NT2/D1 (cell line): ENCODE measurements around the gene CROT.

Experiments used
- DNase-seq: peaks from one replicate; pipeline ENCODE4 v3.0.0-alpha.2; 2011; ENCODE audit warnings: low read depth, low spot score
- H3K27me3 ChIP-seq: 2 replicates; pipeline ENCODE4 v1.6.0; 2011; ENCODE audit warnings: mild to moderate bottlenecking; ENCODE audit not compliant: insufficient read length, insufficient read depth
- H3K36me3 ChIP-seq: 2 replicates; pipeline ENCODE4 v1.6.1; 2011; ENCODE audit warnings: mild to moderate bottlenecking, low read length, mixed read lengths; ENCODE audit not compliant: insufficient read depth, insufficient read length
- H3K4me1 ChIP-seq: 2 replicates; pipeline ENCODE4 v1.5.1; 2011; ENCODE audit not compliant: insufficient read depth, insufficient read length
- H3K4me3 ChIP-seq: 2 replicates; pipeline ENCODE4 v1.5.1; 2011; ENCODE audit warnings: low read depth; ENCODE audit not compliant: insufficient read length
- H3K9ac ChIP-seq: 2 replicates; pipeline ENCODE4 v1.6.0; 2011; ENCODE audit warnings: low read depth; ENCODE audit not compliant: insufficient read length
- H3K9me3 ChIP-seq: 2 replicates; pipeline ENCODE4 v1.5.1; 2011; ENCODE audit warnings: mild to moderate bottlenecking, low read length; ENCODE audit not compliant: insufficient read depth
- SUZ12 ChIP-seq: IDR thresholded peaks from 2 replicates; pipeline ENCODE4 v1.6.1; 2011; ENCODE audit not compliant: insufficient read length, insufficient read depth; ENCODE audit errors: extremely low read depth
- YY1 ChIP-seq: IDR thresholded peaks from 2 replicates; pipeline ENCODE4 v1.6.1; 2011; ENCODE audit not compliant: insufficient read length, insufficient read depth
- ZNF274 ChIP-seq: IDR thresholded peaks from 2 replicates; pipeline ENCODE4 v1.6.1; 2011; ENCODE audit warnings: mild to moderate bottlenecking, low read depth, low read length

CROT gene

DNA sequence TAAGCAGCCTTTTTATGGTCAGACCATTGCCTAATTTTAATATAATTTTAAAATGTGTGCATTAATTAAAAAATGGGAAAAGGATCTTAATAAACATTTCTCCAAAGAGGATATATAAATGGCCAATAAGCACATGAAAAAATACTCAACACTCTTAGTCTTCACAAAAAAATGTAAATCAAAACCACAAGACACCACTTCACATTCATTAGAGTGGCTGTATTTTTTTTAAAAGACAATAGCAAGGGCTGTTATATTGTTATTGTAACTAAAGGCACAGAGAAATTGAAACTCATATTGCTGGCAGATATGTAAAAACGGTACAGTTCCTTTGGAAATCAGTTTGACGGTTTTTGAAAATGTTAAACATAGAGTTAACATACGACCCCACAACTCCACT, 3.2 kb upstream of the CROT start:
- DNase-seq: no peak
- Histone ChIP-seq H3K27me3 (peaks cover 3% of the 10 kb centered on the region), H3K9ac (no peak overlapping the region), H3K4me3 (no peak overlapping the region), H3K9me3 (no peaks in the 10 kb centered on the region), H3K4me1 (no peaks in the 10 kb centered on the region), H3K36me3 (peaks cover 6% of the 10 kb centered on the region)
- no peak for TF ChIP-seq SUZ12
- TF ChIP-seq YY1: no peak
- no peak for TF ChIP-seq ZNF274

DNA sequence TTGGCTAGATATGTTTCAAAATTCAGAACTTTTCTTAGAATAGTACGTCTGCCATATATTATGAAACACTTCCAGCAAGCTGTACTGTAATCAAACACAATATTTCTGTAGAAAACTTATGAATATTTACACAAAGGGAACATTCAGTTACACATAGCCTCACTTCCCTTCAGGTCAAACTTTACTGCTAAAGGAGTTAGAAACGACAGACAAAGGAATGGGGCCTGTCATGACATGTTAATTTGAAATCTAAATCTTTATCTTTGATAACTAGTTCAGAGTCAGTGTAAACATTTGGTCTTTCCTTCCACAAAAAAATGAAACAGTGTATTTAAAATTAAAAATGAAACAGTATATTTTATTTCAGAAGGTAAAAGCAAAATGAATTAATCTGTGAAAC, 1.0 kb upstream of the CROT start:
- DNase-seq: no peak
- Histone ChIP-seq H3K9ac (peak overlapping the region; percentile 52), H3K4me3 (peak overlapping the region; percentile 83), H3K27me3 (peaks cover 3% of the 10 kb centered on the region), H3K9me3 (no peaks in the 10 kb centered on the region), H3K4me1 (no peaks in the 10 kb centered on the region), H3K36me3 (peaks cover 7% of the 10 kb centered on the region)
- no peak for TF ChIP-seq YY1
- no peak for TF ChIP-seq ZNF274
- no peak for TF ChIP-seq SUZ12

DNA sequence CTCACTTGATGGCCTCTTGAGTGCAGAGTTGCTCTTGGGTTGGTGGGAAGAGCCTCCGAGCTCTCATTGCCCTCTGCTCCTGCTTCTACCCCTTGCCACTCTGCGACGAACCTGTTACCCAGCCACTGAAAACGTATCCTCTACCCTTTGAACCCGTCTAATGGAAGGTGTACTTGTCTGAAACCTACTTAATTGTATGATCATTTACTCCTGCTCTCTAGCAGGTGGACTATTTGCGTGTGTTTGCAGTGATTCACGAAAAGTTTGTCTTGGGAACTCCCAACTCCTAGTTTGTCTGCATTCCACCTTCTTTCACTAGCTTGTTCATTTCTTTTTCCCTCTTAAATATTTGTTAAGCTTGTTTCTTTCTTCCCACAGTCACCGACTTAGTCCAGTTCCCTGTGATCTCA, 503 bp downstream of the CROT start:
- Histone ChIP-seq H3K4me3 (peak overlapping the region; percentile 83), H3K9ac (peak overlapping the region; percentile 80), H3K36me3 (peaks cover 9% of the 10 kb centered on the region), H3K27me3 (peaks cover 3% of the 10 kb centered on the region), H3K4me1 (no peaks in the 10 kb centered on the region), H3K9me3 (no peaks in the 10 kb centered on the region)
- DNase-seq: no peak
- TF ChIP-seq ZNF274: no peak
- no peak for TF ChIP-seq YY1
- TF ChIP-seq SUZ12: no peak

DNA sequence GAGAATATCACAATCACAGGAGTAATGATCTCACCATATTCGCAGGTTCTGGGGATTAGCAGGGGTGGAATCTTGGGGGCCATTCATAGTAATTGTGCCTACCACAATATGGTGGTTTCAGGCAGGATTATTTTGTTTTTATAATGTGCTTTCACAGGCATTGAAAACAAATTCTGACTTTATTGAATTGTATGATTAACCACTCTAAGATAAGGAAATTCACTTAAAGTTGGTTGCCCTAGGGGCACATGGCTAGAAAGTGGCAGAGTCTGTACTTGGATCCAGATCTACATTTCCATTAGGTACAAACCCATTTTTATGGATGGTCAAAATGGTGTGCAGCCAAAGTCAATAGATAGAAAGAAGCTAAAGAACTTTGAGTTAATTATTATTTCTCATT, 1.7 kb downstream of the CROT start:
- H3K27me3 ChIP-seq: peaks cover 3% of the 10 kb centered on the region
- peaks cover 2% of the 10 kb centered on the region for H3K9me3 ChIP-seq
- H3K36me3 ChIP-seq: peaks cover 5% of the 10 kb centered on the region
- TF ChIP-seq SUZ12 (no peak), ZNF274 (no peak), YY1 (no peak)
- no peak for DNase-seq
- no peak overlapping the region for H3K9ac ChIP-seq
- H3K4me1 ChIP-seq: no peaks in the 10 kb centered on the region
- H3K4me3 ChIP-seq: no peak overlapping the region

DNA sequence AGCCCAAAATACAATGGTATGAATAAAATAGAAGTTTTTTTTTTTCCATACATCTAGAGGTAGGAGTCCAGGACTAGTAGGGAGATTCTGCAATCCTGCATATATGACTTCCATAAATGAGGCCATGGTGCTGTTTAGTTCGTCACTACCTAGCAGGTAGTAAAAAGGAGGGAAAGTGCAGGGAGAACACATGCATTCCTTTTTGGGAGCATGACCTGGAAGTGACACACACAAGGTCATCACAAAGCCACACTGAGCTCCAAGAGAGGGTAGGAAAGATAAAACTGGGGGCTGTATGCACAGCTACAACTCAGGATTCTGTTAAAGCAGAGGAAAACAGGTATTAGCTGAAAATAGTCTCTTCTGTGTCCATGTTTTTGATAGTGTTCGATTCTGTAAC, 2.2 kb downstream of the CROT start:
- Histone ChIP-seq H3K4me3 (no peak overlapping the region), H3K9ac (no peak overlapping the region), H3K9me3 (peaks cover 7% of the 10 kb centered on the region), H3K27me3 (peaks cover 3% of the 10 kb centered on the region), H3K36me3 (peaks cover 5% of the 10 kb centered on the region), H3K4me1 (no peaks in the 10 kb centered on the region)
- no peak for DNase-seq
- no peak for TF ChIP-seq ZNF274

DNA sequence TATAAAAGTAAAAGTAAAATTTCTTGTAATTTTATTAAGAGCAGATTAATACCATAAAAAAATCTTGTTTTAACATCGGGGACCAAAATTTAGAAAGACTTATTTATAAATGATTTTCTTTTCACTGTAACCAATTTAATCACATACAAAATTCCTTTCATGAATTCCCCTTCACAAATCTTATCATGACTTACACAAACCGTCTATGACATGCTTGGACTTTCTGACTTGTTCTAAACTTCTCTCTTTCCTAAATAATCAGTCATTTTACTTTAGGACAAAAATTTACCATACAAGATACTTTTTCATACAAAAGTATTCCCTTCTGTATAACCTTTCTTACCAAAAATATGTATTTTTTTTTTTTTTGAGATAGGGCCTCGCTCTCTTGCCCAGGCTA, 9.3 kb downstream of the CROT start:
- peaks cover 2% of the 10 kb centered on the region for H3K36me3 ChIP-seq
- peaks cover 51% of the 10 kb centered on the region for H3K9me3 ChIP-seq

DNA sequence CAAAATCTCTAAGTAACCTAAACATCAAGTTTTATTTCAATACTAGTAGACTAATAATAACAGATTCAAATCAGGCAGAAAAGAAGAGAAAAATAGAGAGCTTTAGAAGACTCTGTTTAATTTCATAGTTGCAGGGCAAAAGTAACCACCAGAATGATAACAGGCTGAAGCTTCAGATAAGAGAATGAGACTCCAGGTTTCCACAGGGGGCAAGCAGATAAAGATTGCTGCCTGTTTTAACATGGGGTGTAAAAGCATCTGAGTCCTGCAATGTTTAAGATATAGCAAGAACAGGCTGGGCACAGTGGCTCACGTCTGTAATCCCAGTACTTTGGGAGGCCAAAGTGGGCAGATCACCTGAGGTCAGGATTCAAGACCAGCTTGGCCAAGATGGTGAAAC, 11.0 kb downstream of the CROT start:
- no peaks in the 10 kb centered on the region for H3K36me3 ChIP-seq
- no peak for TF ChIP-seq ZNF274
- TF ChIP-seq SUZ12: no peak
- no peak for TF ChIP-seq YY1
- H3K27me3 ChIP-seq: no peaks in the 10 kb centered on the region
- DNase-seq: no peak
- H3K9me3 ChIP-seq: peaks cover 51% of the 10 kb centered on the region
- no peak overlapping the region for H3K9ac ChIP-seq
- H3K4me3 ChIP-seq: no peak overlapping the region
- no peaks in the 10 kb centered on the region for H3K4me1 ChIP-seq

More for the DNA sequence above, 9.3 kb downstream of the CROT start:
- Histone ChIP-seq H3K4me3 (no peak overlapping the region), H3K27me3 (no peaks in the 10 kb centered on the region), H3K4me1 (no peaks in the 10 kb centered on the region), H3K9ac (no peak overlapping the region)
- peak; percentile 9 for DNase-seq
- TF ChIP-seq YY1: no peak
- no peak for TF ChIP-seq ZNF274
- TF ChIP-seq SUZ12: no peak

DNA sequence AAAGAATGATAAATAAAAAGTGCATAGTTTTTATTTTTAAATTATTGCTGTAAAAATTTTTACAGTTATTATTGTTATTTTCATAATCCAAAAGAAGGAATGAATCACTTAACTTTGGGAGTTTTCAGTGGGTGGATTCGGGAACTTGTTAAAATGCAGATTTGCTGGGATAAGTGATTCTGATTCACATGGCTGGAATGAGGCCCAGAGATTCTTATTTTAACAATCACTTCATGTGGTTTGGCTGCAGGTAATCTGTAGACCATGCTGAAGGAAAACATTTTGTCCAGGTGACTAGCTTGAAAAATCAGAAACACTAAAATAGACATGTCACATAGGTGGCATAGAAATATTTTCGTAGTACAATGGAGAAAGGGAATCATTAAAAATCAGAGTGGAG, 13.9 kb downstream of the CROT start:
- H3K4me1 ChIP-seq: no peaks in the 10 kb centered on the region
- TF ChIP-seq SUZ12: no peak
- no peak for TF ChIP-seq ZNF274
- no peak for TF ChIP-seq YY1
- no peaks in the 10 kb centered on the region for H3K36me3 ChIP-seq
- peaks cover 28% of the 10 kb centered on the region for H3K9me3 ChIP-seq
- no peak overlapping the region for H3K9ac ChIP-seq
- no peaks in the 10 kb centered on the region for H3K27me3 ChIP-seq
- no peak for DNase-seq
- no peak overlapping the region for H3K4me3 ChIP-seq
